ENCODE results near the gene ZG16. TPM values are rescaled to one million over a fixed set of nuclear protein-coding genes. Genes with fewer than 3 reads are reported as not detected.
"Not testable (repeated sequence)": the region's sequence is repeated elsewhere in the genome, so short reads cannot be mapped to it uniquely, and the experiment has no call there.

ZG16 gene
- total and polyA plus RNA-seq, 4 donors = 0.19 to 2.8 (median 1.7) TPM

DNA sequence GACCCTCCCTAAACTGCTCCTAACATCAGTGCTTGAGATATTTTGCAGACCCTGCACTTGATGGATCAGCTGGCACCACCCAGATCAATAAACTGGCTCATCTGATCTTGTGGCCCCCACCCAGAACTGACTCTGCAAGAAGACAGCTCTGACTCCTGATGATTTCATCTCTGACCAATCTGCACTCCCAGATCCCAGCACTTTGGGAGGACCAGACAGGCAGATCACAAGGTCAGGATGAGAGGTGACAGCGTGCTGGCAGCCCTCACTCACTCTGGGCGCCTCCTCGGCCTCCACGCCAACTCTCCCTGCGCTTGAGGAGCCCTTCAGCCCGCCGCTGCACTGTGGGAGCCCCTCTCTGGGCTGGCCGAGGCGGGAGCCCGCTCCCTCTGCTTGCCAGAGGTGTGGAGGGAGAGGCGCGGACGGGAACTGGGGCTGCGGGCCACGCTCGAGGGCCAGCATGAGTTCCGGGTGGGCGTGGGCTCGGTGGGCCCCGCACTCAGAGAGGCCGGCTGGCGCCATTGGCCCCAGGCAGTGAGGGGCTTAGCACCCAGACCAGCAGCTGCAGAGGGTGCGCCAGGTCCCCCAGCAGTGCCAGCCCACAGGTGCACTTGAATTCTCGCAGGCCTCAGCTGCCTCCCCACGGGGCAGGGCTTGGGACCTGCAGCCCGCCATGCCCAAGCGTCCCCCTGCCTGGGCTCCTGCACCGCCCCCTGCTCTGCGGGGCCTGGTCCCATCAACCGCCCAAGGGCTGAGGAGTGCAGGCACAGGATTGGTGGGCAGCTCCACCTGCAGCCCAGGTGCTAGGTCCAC lies 29.9 kb upstream of the ZG16 start:
- Histone ChIP-seq H3K9ac (ENCODE audit: low read depth in 1 of 2, low read length in 2 of 2) (no peak overlapping the region), H3K36me3 (ENCODE audit: control insufficient read depth in 4 of 4, insufficient read depth in 3 of 4, low read depth in 1 of 4, low read length in 3 of 4) (no peaks in the 10 kb centered on the region), H3K27me3 (ENCODE audit: control insufficient read depth in 4 of 4, insufficient read depth in 4 of 4, low read length in 3 of 4) (no peaks in the 10 kb centered on the region), H3K4me1 (ENCODE audit: control insufficient read depth in 4 of 4, insufficient read depth in 4 of 4, low read length in 3 of 4) (no peaks in the 10 kb centered on the region), H3K4me3 (ENCODE audit: low read depth in 1 of 3, low read length in 3 of 3) (no peak overlapping the region), H3K27ac (ENCODE audit: low read depth in 1 of 2, low read length in 2 of 2) (no peak overlapping the region), H3K9me3 (ENCODE audit: control insufficient read depth in 4 of 4, low read length in 3 of 4) (no peaks in the 10 kb centered on the region)
- TF ChIP-seq GABPA (IDR thresholded peaks at IDR 0.05 in 1 of 2, conservative IDR thresholded peaks at IDR 0.05 in 1 of 2) (no peak), EGR1 (IDR thresholded peaks at IDR 0.05; ENCODE audit: low read depth in 2 of 2) (no peak), NR2F2 (IDR thresholded peaks at IDR 0.05) (no peak), RXRA (IDR thresholded peaks at IDR 0.05) (no peak), HNF4G (IDR thresholded peaks at IDR 0.05) (no peak), TAF1 (conservative IDR thresholded peaks at IDR 0.05) (no peak), RAD21 (IDR thresholded peaks at IDR 0.05) (no peak)
- TF ChIP-seq, protein P1, sequence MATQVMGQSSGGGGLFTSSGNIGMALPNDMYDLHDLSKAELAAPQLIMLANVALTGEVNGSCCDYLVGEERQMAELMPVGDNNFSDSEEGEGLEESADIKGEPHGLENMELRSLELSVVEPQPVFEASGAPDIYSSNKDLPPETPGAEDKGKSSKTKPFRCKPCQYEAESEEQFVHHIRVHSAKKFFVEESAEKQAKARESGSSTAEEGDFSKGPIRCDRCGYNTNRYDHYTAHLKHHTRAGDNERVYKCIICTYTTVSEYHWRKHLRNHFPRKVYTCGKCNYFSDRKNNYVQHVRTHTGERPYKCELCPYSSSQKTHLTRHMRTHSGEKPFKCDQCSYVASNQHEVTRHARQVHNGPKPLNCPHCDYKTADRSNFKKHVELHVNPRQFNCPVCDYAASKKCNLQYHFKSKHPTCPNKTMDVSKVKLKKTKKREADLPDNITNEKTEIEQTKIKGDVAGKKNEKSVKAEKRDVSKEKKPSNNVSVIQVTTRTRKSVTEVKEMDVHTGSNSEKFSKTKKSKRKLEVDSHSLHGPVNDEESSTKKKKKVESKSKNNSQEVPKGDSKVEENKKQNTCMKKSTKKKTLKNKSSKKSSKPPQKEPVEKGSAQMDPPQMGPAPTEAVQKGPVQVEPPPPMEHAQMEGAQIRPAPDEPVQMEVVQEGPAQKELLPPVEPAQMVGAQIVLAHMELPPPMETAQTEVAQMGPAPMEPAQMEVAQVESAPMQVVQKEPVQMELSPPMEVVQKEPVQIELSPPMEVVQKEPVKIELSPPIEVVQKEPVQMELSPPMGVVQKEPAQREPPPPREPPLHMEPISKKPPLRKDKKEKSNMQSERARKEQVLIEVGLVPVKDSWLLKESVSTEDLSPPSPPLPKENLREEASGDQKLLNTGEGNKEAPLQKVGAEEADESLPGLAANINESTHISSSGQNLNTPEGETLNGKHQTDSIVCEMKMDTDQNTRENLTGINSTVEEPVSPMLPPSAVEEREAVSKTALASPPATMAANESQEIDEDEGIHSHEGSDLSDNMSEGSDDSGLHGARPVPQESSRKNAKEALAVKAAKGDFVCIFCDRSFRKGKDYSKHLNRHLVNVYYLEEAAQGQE (IDR thresholded peaks at IDR 0.05) = no peak
- TF ChIP-seq, protein P2, sequence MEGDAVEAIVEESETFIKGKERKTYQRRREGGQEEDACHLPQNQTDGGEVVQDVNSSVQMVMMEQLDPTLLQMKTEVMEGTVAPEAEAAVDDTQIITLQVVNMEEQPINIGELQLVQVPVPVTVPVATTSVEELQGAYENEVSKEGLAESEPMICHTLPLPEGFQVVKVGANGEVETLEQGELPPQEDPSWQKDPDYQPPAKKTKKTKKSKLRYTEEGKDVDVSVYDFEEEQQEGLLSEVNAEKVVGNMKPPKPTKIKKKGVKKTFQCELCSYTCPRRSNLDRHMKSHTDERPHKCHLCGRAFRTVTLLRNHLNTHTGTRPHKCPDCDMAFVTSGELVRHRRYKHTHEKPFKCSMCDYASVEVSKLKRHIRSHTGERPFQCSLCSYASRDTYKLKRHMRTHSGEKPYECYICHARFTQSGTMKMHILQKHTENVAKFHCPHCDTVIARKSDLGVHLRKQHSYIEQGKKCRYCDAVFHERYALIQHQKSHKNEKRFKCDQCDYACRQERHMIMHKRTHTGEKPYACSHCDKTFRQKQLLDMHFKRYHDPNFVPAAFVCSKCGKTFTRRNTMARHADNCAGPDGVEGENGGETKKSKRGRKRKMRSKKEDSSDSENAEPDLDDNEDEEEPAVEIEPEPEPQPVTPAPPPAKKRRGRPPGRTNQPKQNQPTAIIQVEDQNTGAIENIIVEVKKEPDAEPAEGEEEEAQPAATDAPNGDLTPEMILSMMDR (IDR thresholded peaks at IDR 0.05; ENCODE audit: low read depth, low read length, missing input control) = no peak
- TF ChIP-seq, protein P3, sequence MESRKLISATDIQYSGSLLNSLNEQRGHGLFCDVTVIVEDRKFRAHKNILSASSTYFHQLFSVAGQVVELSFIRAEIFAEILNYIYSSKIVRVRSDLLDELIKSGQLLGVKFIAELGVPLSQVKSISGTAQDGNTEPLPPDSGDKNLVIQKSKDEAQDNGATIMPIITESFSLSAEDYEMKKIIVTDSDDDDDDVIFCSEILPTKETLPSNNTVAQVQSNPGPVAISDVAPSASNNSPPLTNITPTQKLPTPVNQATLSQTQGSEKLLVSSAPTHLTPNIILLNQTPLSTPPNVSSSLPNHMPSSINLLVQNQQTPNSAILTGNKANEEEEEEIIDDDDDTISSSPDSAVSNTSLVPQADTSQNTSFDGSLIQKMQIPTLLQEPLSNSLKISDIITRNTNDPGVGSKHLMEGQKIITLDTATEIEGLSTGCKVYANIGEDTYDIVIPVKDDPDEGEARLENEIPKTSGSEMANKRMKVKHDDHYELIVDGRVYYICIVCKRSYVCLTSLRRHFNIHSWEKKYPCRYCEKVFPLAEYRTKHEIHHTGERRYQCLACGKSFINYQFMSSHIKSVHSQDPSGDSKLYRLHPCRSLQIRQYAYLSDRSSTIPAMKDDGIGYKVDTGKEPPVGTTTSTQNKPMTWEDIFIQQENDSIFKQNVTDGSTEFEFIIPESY (IDR thresholded peaks at IDR 0.05) = no peak
- 97% methylated on average over 30 of the region's 30 CpGs for WGBS
- DNase-seq (ENCODE audit: low spot score) = no peak

DNA sequence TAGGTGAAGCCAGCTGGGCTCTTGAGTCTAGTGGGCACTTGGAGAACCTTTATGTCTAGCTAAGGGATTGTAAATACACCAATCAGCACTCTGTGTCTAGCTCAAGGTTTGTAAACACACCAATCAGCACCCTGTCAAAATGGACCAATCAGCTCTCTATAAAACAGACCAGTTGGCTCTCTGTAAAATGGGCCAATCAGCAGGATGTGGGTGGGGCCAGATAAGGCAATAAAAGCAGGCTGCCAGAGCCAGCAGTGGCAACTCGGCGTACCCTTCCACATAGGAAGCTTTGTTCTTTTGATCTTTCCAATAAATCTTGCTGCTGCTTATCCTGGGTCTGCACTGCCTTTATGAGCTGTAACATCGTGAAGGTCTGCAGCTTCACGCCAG lies 29.3 kb upstream of the ZG16 start:
- H3K27ac ChIP-seq (ENCODE audit: low read depth in 1 of 2, low read length in 2 of 2); DNase-seq (ENCODE audit: low spot score); H3K9me3 ChIP-seq (ENCODE audit: control insufficient read depth in 4 of 4, low read length in 3 of 4); H3K36me3 ChIP-seq (ENCODE audit: control insufficient read depth in 4 of 4, insufficient read depth in 3 of 4, low read depth in 1 of 4, low read length in 3 of 4); H3K9ac ChIP-seq (ENCODE audit: low read depth in 1 of 2, low read length in 2 of 2); H3K4me1 ChIP-seq (ENCODE audit: control insufficient read depth in 4 of 4, insufficient read depth in 4 of 4, low read length in 3 of 4); H3K4me3 ChIP-seq (ENCODE audit: low read depth in 1 of 3, low read length in 3 of 3); H3K27me3 ChIP-seq (ENCODE audit: control insufficient read depth in 4 of 4, insufficient read depth in 4 of 4, low read length in 3 of 4): not testable (repeated sequence)
- 88% methylated on average over 4 of the region's 4 CpGs for WGBS

All from liver (tissue), 9 donors.